GM19240 (cell line): ENCODE results near the gene MID2.
A peak's percentile ranks its signal among the peaks of the same experiment; 100 is the strongest.
"Not testable (repeated sequence)": the region's sequence is repeated elsewhere in the genome, so short reads cannot be mapped to it uniquely, and the experiment has no call there.

ENCODE experiments used
- DNase-seq: peaks from one replicate; pipeline ENCODE4 v3.0.0; 2011; ENCODE audit warnings: low spot score; ENCODE audit not compliant: insufficient read length

The MID2 gene, protein sequence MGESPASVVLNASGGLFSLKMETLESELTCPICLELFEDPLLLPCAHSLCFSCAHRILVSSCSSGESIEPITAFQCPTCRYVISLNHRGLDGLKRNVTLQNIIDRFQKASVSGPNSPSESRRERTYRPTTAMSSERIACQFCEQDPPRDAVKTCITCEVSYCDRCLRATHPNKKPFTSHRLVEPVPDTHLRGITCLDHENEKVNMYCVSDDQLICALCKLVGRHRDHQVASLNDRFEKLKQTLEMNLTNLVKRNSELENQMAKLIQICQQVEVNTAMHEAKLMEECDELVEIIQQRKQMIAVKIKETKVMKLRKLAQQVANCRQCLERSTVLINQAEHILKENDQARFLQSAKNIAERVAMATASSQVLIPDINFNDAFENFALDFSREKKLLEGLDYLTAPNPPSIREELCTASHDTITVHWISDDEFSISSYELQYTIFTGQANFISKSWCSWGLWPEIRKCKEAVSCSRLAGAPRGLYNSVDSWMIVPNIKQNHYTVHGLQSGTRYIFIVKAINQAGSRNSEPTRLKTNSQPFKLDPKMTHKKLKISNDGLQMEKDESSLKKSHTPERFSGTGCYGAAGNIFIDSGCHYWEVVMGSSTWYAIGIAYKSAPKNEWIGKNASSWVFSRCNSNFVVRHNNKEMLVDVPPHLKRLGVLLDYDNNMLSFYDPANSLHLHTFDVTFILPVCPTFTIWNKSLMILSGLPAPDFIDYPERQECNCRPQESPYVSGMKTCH

DNA sequence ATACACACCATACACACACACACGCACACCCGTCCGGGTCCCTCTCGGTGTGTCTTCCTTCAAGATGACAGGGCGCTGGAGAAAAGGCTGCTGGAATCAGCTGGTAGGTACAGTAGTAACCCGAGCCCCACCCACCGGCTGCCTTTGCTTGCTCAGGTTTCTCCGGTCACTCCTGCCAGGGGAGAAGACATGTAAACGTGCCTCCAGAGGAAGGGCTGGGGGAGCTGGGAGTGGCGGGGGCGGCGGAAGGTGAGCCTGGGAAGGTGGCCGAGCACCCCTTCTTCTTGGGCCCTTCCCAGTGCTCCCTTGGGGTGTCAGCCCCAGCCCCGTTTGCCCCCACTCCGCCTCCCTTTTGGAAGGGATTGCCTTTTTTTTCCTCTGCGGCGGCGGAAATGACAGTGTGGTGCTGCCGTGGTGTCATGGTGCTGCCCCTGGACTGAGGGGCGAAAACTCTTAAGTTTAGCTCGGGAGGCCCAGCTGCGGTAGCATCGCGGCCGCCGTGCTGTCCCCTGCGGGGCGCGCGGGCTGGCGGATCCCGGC, at the start of gene MID2:
Gene MID2 (plus strand): TSS at position 169 of the 540 bp plus-strand sequence. CDS start 561 bp downstream, outside the sequence.
- DNase-seq: no peak

DNA sequence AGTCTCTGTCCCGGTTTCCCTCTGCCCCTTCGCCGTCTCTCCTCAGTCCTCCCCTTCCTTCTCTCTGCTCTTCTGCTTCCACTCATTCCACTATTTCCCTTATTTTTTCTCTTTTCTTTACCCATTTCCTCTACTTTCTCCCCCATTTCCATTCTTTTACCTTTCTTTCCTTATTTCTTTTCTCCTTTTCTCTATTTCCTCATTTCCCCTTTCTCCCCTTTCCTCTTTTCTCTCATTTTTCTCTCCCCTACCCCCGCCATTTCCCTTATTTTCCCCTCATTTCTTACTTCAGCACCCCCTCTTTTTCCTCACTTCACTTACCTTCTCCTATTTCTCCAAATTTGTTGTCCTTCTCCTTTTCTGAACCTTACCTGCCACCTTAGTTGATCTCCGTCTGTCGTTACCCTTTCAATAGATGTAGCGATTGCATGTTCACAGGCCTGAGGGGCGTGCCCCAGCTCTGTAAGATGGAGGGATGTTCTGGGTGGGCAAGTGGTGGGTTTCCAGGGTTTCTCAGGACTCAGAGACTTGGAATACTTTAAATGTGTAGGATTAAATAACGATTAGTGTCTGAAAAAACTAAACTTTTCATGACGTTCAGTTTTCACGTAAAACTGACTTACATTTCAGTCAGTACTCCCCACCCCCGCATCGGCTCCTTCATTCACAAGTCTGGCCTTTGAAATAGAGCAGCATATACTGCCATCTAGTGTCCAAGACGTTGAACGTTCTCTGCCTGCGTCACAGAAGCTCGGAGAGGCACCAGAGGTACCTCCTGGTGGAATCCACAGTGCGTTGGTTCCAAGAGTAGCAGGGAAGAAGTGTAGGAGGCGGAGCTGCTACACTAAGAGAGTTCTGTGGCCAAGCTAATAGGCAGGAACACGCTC, 48.8 kb upstream of the MID2 start:
- DNase-seq: peak; percentile 65

DNA sequence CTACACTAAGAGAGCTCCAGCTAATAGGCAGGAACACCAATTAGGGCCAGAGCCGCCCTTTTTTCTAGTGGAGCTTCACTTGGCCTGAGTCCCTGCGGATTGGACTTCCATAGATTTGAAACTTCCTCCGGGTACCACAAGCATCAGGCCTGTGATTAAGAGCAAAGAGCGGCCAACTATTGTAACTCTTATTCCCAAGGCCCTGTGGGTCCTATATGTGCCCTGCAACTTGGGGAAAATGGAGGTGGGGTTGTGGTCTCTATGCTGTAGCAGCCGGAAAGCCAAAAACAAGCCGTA, 48.2 kb upstream of the MID2 start, which contains the start of gene NCBP2L:
Gene NCBP2L (plus strand): TSS at position 198 of the 297 bp plus-strand sequence. CDS start 16,488 bp downstream, outside the sequence.
- no peak for DNase-seq

DNA sequence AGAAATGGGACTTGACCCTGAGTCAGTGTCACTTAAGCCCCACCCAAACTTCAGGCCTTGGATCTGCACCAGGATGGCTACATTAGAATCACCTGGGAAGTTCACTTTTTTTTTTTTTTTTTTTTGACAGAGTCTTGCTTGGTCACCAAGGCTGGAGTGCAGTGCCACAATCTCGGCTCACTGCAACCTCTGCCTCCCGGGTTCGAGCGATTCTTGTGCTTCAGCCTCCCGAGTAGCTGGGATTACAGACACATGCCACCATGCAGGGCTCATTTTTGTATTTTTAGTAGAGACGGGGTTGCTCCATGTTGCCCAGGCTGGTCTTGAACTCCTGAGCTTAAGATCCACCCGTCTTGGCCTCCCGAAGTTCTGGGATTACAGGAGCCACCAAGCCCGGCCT, 45.1 kb upstream of the MID2 start:
- DNase-seq: no peak

DNA sequence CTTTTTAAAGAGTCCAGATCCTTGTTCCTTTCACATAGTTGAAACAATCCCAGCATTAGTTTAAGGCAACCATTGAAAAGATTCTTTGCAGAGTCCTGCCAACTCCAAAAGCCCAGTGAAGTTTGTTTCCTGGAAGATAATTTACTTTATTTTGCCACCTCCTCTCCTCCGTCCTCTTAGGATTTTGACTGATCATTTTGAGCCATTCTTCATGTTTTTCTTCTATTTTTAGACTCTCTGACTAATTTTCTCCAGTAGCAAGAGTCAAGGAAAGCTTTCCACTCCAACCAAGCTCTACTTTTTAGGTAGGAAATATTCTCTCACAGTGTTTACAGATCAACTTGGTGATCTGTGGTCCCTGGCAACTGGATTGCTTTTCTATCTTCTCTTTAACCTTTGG, 37.8 kb upstream of the MID2 start:
- DNase-seq: no peak

DNA sequence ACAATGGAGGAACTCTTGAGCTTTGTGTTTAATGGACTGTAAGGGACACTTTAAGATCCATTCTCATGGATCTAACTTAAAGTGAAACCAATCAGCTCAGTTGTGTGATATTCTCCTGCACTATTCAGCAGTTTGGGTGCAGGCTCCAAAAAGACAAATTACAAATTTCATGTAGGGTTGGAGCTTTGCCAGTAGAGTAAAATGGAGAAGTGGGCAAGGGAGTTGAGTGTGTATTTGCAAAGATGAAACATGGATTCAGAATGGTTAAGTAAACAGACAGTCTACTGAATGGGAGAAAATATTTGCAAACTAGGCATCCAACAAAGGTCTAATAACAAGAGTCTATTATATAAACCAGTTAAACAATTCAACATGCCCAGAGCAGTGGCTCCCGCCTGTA, 21.2 kb upstream of the MID2 start:
- no peak for DNase-seq

DNA sequence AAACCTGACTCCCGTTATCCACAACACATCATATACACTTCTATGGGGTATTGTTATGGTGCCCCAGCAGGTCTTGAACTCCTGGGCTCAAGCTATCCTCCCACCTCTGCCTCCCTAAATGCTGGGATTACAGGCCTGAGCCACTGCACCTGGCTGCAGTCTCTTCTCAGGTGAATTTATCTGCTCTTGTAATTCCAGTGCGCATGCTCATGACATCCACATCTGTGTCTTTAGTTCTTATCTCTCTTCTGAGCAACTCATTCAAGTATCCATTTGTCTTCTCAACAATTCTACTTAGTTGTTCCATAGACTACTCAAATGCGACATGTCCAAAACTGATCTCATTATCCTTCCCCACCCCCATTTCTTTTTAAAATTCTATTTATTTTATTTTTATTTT, 20.5 kb upstream of the MID2 start:
- DNase-seq: no peak

DNA sequence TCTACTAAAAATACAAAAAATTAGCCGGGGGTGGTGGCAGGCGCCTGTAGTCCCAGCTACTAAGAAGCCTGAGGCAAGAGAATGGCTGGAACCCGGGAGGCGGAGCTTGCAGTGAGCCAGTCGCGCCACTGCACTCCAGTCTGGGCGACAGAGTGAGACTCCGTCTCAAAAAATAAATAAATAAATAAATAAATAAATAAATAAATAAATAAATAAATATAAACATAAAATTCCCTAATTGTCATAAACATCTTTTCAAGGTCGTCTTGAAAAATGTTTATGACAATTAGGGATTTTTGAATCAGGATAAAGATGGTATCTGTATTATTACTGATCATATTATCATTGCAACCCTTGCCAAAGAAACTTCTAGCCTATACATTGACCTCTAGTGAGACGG, 15.6 kb upstream of the MID2 start:
- DNase-seq: not testable (repeated sequence)

DNA sequence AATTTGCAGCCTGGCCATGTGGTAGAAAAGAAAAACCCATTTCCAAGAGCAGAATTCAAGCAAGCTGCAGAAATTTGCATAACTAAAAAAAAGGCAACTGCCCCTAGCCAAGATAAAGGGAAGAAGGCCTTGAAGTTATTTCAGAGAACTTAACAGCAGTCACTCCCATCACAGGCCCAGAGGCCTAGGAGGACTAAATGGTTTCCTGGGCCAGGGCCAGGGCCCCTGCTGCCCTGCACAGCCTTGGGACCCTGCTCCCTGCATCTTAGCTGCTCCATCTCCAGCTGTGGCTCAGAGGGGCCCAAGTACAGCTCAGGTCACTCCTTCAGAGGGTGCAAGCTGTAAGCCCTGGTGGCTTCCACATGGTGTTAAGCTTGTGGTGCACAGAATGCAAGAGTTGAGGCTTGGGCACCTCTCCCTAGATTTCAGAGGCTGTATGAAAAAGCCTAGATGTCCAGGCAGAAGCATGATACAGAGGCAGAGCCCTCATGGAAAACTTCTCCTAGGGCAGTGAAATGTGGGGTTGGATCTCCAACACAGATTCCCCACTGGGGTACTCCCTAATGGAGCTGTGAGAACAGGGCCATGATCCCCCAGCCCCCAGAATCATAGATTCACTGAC, 6.7 kb upstream of the MID2 start:
- no peak for DNase-seq

DNA sequence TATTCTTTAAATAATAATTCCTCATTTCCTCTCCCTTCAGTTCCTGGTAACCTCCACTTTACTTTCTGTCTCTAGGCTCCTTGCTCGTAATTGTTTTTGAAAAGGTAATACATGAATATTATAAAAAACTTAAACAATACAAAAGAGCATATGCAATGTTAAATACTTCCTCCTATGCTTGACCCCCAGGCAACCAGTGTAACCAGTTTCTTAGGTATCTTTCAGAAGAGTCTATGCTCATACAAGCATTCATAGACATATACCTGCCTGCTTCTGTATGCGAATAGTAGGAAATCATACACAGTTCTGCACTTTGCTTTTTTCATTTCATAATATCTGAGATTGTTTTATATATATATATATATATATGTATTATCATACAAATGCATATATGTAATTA, 2.6 kb upstream of the MID2 start:
- no peak for DNase-seq

DNA sequence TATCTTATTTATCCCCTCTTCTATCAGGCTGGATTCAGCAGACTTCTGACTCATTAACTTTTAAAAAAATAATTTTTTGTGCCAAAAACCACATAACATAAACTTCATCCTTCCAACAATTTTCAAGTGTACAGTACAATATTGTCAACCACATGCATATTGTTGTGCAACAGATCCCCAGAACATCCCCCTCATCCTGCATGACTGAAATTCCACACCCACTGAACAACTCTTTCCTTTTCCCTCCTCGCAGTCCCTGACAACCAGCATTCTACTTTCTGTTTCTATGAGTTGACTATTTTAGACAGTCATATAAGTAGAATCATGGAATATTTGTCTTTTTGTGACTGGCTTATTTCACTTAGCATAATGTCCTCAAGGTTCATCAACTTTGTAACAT, 2.2 kb upstream of the MID2 start:
- DNase-seq: no peak

DNA sequence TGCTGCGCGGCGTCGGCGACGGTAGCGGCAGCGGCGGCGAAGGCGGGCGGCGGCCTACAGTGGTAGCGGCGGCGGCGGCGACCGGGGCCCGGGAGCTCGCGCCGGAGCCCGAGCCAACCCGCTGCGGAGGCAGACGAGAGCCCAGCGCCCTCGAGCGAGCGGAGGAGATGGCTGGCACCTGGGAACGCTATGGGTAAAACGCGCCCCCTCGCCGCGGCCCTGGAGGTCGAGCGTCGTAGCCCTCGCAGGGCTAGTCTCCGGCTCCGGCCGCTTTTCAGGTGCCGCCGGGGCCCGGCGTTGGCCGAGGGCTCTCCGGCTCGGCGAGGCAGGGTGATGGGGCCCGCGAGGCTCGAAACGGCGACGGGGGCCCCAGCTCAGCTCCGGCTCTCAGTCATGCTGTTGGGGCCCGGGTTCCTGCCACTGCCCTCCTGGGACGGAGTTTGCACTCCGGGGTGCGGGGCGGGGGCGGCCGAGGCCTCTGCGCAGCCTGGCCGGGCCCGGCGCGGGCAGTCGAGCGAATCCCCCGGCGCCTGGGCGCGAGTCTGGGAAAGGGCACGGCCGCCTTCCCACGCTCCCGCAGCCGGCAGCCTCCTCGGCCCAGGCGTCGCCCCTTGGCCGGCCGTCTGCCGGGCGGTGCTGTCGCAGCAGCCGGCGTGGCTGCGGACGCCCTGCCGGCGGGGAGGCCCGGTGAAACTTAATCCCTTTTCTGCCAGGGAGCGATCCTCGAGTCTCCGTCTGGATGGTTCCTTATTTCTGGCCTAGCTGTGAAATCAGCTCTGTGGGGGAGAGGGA, 768 bp downstream of the MID2 start:
- no peak for DNase-seq

DNA sequence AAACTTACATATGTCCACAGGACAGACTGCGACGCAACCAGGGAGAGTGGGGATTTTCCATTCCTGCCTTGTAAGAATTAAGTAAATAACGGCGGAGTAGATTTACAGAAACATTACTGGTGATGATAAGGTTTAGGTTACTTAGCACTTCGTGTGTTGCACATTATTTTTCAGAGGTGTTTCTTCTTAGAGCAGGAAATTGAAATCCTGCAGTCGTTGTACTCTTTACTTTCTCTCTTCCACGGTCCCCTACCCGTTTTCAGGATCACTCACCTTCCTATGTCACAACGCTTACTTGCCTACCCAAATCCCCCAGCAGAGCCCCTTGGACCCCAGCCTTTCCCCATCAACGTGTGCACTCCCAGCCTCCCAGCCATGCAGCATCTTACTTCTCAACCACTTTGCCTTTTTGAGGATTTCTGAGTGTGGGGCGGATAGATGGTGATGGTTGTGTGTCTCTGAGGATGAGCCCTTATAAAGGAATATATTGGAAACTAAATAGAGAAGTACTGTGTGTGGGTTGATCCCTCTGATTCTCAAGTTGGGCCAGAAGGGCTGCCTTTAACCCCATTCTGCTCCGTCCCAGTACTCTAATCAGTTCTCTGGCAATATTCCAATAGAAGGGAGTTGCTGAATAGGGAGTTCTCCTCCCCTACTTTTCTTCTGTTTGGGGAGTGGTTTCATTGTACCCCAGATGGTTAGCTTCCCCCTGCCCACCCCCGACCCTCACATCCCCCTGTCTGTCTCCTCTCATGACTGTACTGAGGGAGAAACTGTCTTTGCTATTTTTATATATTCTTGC, 1.6 kb downstream of the MID2 start:
- DNase-seq: no peak

DNA sequence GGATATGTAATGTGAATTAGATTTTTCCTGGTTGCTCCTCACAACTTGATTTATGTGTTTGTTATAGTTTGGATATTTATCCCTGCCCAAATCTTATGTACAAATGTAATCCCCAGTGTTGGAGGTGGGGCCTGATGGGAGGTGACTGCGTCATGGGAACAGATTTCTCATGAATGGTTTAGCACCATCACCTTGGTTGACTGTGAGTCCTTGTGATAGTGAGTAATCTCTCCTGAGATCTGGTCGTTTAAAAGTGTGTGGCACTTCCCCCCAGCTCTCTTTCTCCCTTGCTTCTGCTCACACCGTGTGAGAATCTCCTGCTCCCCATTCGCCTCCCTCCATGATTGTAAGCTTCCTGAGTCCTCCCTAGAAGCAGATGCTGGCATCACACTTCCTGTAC, 2.2 kb downstream of the MID2 start:
- DNase-seq: no peak

DNA sequence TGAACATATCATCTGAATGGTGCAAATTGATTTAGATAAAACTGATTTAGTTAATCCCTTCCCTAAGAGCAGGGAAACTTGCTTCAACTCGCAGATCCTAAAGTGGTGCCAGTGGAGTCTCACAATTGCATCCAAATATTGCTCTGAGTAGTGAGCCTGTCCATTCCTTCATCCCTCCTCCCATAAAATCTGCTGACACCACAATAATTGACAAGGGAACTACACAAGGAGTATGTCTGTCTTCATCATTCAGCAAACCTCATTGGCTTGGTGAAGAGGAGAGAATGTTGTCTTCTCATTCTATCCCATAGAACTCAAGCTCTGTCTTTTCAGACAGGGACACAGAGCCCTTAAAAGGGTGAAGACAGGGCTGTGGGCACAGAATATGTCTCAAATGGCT, 4.2 kb downstream of the MID2 start:
- DNase-seq: no peak

DNA sequence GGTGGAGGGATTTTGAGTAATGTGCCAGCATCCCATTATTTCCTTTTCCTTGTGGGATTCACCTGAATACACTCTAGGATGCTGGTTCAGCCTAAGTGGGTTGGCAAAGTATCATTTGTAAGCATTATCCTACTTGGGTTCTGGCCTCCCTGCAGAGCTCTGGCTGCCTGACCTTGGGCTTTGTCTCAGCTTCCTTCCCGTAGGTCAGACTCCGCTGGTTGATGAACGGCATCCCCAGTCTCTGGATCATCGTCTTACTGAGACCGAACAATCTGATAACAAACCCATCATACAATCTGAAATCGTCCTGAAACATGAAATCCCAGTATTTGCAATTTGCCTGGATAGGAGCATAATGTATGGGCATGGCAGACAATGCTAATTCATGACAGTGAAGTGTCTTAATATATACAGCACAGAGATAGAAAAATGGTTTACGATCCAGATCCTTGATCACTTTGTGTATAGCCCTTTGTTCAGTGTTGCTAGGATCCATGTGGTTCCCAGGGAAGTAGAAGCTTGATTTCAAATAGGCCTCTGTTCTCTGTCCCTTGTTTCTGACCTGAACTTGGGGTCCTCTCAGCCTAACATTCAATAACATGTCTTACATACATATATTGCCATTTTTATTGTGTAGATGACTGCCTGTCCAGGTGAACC, 5.5 kb downstream of the MID2 start:
- no peak for DNase-seq

DNA sequence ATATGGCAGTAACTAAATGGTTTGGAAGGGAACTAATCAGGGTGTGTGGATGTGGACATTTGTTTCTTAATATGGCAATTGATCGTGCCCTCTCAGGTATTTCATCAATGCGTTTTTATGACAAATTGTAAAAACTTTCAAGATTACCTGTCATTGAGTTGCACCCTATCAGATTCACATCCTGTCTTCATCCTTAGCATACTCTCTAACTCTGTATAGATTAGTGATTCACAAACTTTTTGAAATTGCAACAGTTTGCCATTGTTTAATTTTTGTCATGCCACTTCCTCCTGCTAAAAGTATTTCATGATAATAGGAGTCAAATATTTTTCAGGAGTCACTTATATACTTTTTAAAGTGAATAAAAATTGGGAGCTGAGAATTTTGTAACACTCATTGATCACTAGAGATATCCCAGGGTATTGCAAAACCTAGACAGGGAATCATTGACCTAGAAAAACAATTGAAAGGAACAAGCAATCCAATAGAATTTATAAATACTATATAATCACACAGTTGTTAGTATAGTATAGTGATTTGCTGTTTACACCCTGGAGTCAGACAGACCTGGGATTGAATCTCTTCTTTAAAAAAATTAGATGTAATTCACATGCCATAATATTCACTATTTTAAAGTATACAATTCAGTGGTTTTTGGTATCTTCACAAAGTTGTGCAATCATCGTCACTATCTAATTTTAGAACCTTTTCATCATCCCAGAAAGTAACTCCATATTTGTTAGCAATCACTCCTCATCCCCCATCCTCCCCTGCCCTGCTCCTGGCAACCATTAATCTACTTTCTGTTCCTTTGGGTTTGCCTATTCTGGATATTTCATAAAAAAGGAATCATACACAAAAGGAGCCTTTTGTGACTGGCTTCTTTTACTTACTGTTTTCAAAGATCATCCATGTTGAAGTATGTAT, 8.9 kb downstream of the MID2 start:
- no peak for DNase-seq

DNA sequence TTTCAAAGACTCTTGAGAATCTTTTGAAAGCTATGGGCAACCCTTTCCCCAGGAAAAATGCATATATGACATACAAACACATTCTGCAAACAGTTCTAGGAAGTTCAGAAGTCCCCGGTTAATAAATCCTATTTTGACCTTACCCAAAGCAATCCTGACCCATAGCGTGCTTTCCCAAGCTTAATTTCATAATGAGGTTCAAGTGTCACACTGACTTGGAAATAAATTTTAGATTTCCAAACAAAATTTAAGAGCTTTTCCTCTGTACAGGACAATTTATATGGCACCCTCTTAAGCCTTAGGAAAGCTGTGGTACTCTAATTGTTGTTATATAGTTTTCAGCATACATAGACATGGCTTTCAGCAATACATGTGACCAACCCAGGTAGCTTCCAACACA, 11.3 kb downstream of the MID2 start:
- no peak for DNase-seq
